HepG2 (cell line): ENCODE measurements around the gene LRRC25. TPM values are rescaled to one million over a fixed set of nuclear protein-coding genes. Genes with fewer than 3 reads are reported as not detected.

Source experiments
- ATAC-seq: fragments of 200-7000 bp; cut with Tn5 transposase; 3 replicates; pipeline ENCODE4 v1.9.1; 2020; ENCODE audit warnings: mild to moderate bottlenecking, moderate library complexity
- BruUV-seq: library from RNA; stranded (reverse); fragments of 400-500 nt; replicated peaks from 2 replicates; lab custom pipeline; 2021; lab: Mats Ljungman, UMichigan
- CTCF ChIA-PET: fragments of 300-600 bp; formaldehyde crosslinking; extraction: SDS; loops from one replicate; lab custom pipeline; 2021; ENCODE audit warnings: low total read pairs, inconsistent platforms, low intra/inter-chr PET ratio; lab: Yijun Ruan, JAX
- POLR2A ChIA-PET: fragments of 350-600 bp; sonication (Branson Sonifier 250); formaldehyde crosslinking; loops from one replicate; lab custom pipeline; 2020; ENCODE audit warnings: antibody characterized with exemption, inconsistent platforms; lab: Yijun Ruan, JAX
- DNase-seq: peaks from one replicate; pipeline ENCODE4 v3.0.0-alpha.2; 2015; ENCODE audit warnings: low spot score
- FAIRE-seq: peaks from 3 replicates; lab custom pipeline; 2011; peaks lifted over from hg19 to GRCh38; lab: Jason Lieb, UNC
- H2AFZ ChIP-seq: one replicate; pipeline ENCODE4 v1.6.1; 2011; ENCODE audit warnings: low read length, inconsistent platforms
- H3K27ac ChIP-seq: fragments of 300-600 bp; 3 replicates; pipeline ENCODE4 v1.8.0; 2011; ENCODE audit warnings: mixed run types, mild to moderate bottlenecking, mixed read lengths, low read length, inconsistent platforms; ENCODE audit not compliant: insufficient read depth; ENCODE audit errors: extremely low read length
- H3K27me3 ChIP-seq, 2 experiments: fragments of 200-600 bp in 1 of 2; 2 replicates in 1 of 2; 3 replicates in 1 of 2; pipeline versions ENCODE4 v1.6.0 to v1.8.0; 2011; ENCODE audit warnings: low read length in 2 of 2, mild to moderate bottlenecking in 2 of 2, moderate library complexity in 2 of 2, inconsistent platforms in 1 of 2; ENCODE audit not compliant: insufficient read depth in 2 of 2, control insufficient read depth in 1 of 2
- H3K36me3 ChIP-seq, 2 experiments: fragments of 200-600 bp in 1 of 2; replicated peaks in 1 of 2; 2 replicates in 1 of 2; 3 replicates in 1 of 2; pipeline versions ENCODE4 v1.5.1 to v1.8.0; 2011; ENCODE audit warnings: low read length in 2 of 2, inconsistent platforms in 1 of 2; ENCODE audit not compliant: insufficient read depth in 2 of 2, control insufficient read depth in 1 of 2
- H3K4me1 ChIP-seq: 2 replicates; pipeline ENCODE4 v1.5.1; 2012; ENCODE audit warnings: low read length, inconsistent platforms; ENCODE audit not compliant: insufficient read depth
- H3K4me2 ChIP-seq: 2 replicates; pipeline ENCODE4 v1.6.0; 2011; ENCODE audit warnings: low read depth, low read length, inconsistent platforms
- H3K4me3 ChIP-seq, 3 experiments: fragments of 200-600 bp in 1 of 3; sonication (generic), shearing (Covaris generic) in 1 of 3; replicated peaks in 1 of 3; 2 replicates each; pipeline ENCODE4 v1.5.1; 2011 to 2016; ENCODE audit warnings: low read length in 3 of 3, inconsistent platforms in 2 of 3, low read depth in 2 of 3, mild to moderate bottlenecking in 2 of 3, control low read depth in 1 of 3, mixed read lengths in 1 of 3; ENCODE audit not compliant: insufficient read depth in 1 of 3
- H3K79me2 ChIP-seq: one replicate; pipeline ENCODE4 v1.6.1; 2011; ENCODE audit warnings: low read length, inconsistent platforms; ENCODE audit not compliant: insufficient read depth
- H3K9ac ChIP-seq: 2 replicates; pipeline ENCODE4 v1.6.0; 2011; ENCODE audit warnings: mild to moderate bottlenecking, low read depth, low read length, inconsistent platforms; ENCODE audit not compliant: insufficient read depth
- H3K9me3 ChIP-seq: 2 replicates; pipeline ENCODE4 v1.5.1; 2012; ENCODE audit warnings: mild to moderate bottlenecking, low read length
- H4K20me1 ChIP-seq: 2 replicates; pipeline ENCODE4 v1.6.0; 2011; ENCODE audit warnings: inconsistent platforms, mild to moderate bottlenecking, low read length, moderate library complexity; ENCODE audit not compliant: insufficient read depth
- NAIF1 ChIP-seq: sonication (generic); formaldehyde crosslinking; IDR thresholded peaks from 2 replicates; pipeline ENCODE4 v1.5.0; 2020; ENCODE audit warnings: mild to moderate bottlenecking, missing genetic modification reagents, borderline replicate concordance
- TSC22D2 ChIP-seq: sonication (generic); formaldehyde crosslinking; IDR thresholded peaks from 2 replicates; pipeline ENCODE4 v1.5.1; 2020; ENCODE audit warnings: missing genetic modification reagents, mild to moderate bottlenecking, borderline replicate concordance
- ZNF282 ChIP-seq: fragments of 450-650 bp; IDR thresholded peaks from 2 replicates; pipeline ENCODE4 v1.6.1; 2018; ENCODE audit not compliant: partially characterized antibody
- ZNF432 ChIP-seq: sonication (generic); formaldehyde crosslinking; IDR thresholded peaks from 2 replicates; pipeline ENCODE4 v1.5.0; 2020; ENCODE audit warnings: missing genetic modification reagents, mild to moderate bottlenecking, borderline replicate concordance
- ZNF660 ChIP-seq: sonication (generic); formaldehyde crosslinking; IDR thresholded peaks from 2 replicates; pipeline ENCODE4 v1.5.1; 2020; ENCODE audit warnings: mild to moderate bottlenecking, low read depth, missing genetic modification reagents, borderline replicate concordance
- ZNF713 ChIP-seq: sonication (generic); formaldehyde crosslinking; IDR thresholded peaks from 2 replicates; pipeline ENCODE4 v1.4.0; 2020; ENCODE audit warnings: mild to moderate bottlenecking, missing genetic modification reagents
- ZNF766 ChIP-seq: sonication (generic); formaldehyde crosslinking; IDR thresholded peaks from 2 replicates; pipeline ENCODE4 v1.5.0; 2020; ENCODE audit warnings: missing genetic modification reagents, borderline replicate concordance
- WGBS: methylation state at CpG from one replicate; pipeline ENCODE4 v1.1.6; 2017; ENCODE audit warnings: low lambda C conversion rate; 5-methylcytosine and 5-hydroxymethylcytosine counted together
- in situ Hi-C: cut with HindIII; loops from 2 replicates; pipeline ENCODE4 v1.10.0; 2017; ENCODE audit warnings: low pct_unique_long_range_greater_than_20kb; ENCODE audit not compliant: extremely low pct_ligation_motif_present
- intact Hi-C: fragments of 100-400 bp; cut with micrococcal nuclease; formaldehyde crosslinking; loops from one replicate; pipeline ENCODE4 v1.10.0; 2022; ENCODE audit not compliant: unreplicated experiment
- polyA plus RNA-seq, 8 experiments: library from polyadenylated mRNA; depleted of rRNA in 3 of 8; stranded (reverse) in 7 of 8; unstranded in 1 of 8; fragments of >200 nt; fragmentation: Illumina TruSeq in 4 of 8; extraction: Trizol in 4 of 8; gene quantifications; 2 replicates each; pipeline versions ENCODE4 v1.2.1 to v1.2.3, GENCODE V29; 2011 to 2016; ENCODE audit warnings: low read depth in 4 of 8, missing spikeins in 1 of 8, mixed read lengths in 1 of 8; ENCODE audit not compliant: insufficient read depth in 1 of 8
- total RNA-seq, 5 experiments: library from RNA; depleted of rRNA; stranded (reverse); fragments of >200 nt; fragmentation: Illumina TruSeq; extraction: Trizol; gene quantifications; 2 replicates each; pipeline ENCODE4 v1.2.3, GENCODE V29; 2016; ENCODE audit warnings: low read depth in 1 of 5
- TF ChIP-seq, protein P1 (sequence below): sonication (generic); formaldehyde crosslinking; IDR thresholded peaks from 2 replicates; pipeline ENCODE4 v1.8.1; 2022; ENCODE audit warnings: low read depth, mild to moderate bottlenecking, missing genetic modification reagents
- TF ChIP-seq, protein P2 (sequence below): sonication (generic); formaldehyde crosslinking; IDR thresholded peaks from 2 replicates; pipeline ENCODE4 v1.5.1; 2020; ENCODE audit warnings: mild to moderate bottlenecking, missing genetic modification reagents
- TF ChIP-seq, protein P3 (sequence below): sonication (generic); formaldehyde crosslinking; IDR thresholded peaks from 2 replicates; pipeline ENCODE4 v1.5.1; 2020; ENCODE audit warnings: missing genetic modification reagents, mild to moderate bottlenecking, borderline replicate concordance
- TF ChIP-seq, protein P4 (sequence below): sonication (generic); formaldehyde crosslinking; IDR thresholded peaks from 2 replicates; pipeline ENCODE4 v1.8.0; 2022; ENCODE audit warnings: mild to moderate bottlenecking, missing genetic modification reagents, borderline replicate concordance

The LRRC25 gene
- total and polyA plus RNA-seq, 2 of the 13 experiments (the other 11 are each of a cell fraction or from before 2014, with no cell fraction given), result 0.13 to 0.53 TPM

DNA sequence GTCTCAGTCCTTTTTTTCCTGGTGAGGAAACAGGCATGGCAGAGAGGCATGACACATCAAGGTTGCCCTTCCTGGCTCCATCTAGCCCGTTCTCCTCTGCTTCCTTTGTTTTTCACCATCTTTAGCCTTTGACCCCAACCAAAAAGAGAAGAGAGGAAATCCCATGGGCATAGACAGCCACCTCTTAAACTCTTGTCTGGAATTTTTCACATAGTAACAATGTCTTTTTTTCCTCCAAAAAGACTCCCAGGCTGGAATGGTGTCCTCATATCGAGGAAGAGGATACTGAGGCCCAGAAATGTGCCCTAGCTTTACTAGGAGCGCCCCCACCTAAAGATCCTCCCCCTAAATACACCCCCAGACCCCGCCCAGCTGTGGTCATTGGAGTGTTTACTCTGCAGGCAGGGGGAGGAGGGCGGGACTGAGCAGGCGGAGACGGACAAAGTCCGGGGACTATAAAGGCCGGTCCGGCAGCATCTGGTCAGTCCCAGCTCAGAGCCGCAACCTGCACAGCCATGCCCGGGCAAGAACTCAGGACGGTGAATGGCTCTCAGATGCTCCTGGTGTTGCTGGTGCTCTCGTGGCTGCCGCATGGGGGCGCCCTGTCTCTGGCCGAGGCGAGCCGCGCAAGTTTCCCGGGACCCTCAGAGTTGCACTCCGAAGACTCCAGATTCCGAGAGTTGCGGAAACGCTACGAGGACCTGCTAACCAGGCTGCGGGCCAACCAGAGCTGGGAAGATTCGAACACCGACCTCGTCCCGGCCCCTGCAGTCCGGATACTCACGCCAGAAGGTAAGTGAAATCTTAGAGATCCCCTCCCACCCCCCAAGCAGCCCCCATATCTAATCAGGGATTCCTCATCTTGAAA is 11.5 kb downstream of the LRRC25 start, which contains the start of gene GDF15:
GDF15 (plus strand) TSS at position 484 of the 868 bp plus-strand sequence; CDS start at position 516, 32 bp downstream.
- H3K4me3 ChIP-seq, result peak within 1 kb of the TSS; percentile 86 to 95 (median 91)
- peak within 1 kb of the TSS; percentile 97 for H3K4me2 ChIP-seq
- peak within 1 kb of the TSS; percentile 84 for H3K9ac ChIP-seq
- H3K36me3 ChIP-seq, result peaks cover 4 to 24% of the 10 kb centered on the region in 2 experiments; a peak in 4 of 5 replicates
- CTCF ChIA-PET, result interaction anchor here (0.9 to 4.4 kb wide), 6 partner anchors 12 to 107 kb away, joined by 3 to 20 read pairs (median 4); no protein-coding TSS in a partner anchor
- intact Hi-C loops, result loop anchor here (2.0 to 5.0 kb wide), 2 partner anchors 25 to 39 kb away; no protein-coding TSS in a partner anchor
- H3K9me3 ChIP-seq, result no peaks in the 10 kb centered on the region
- H4K20me1 ChIP-seq, result peaks cover 42% of the 10 kb centered on the region
- DNase-seq, result peak; percentile 95
- 2% methylated on average over 25 of the region's 33 CpGs for whole genome bisulfite sequencing
- POLR2A ChIA-PET, result interaction anchor here (0.6 to 14.3 kb wide), 30 partner anchors 8 to 1892 kb away, joined by 3 to 514 read pairs (median 7); partner anchors contain the start of genes IQCN, JUND, LSM4 and PGPEP1
- peaks cover 46% of the 10 kb centered on the region for H3K4me1 ChIP-seq
- H3K27me3 ChIP-seq, result no peaks in the 10 kb centered on the region; a peak in 1 of 5 replicates
- peak; percentile 81 for ATAC-seq
- peak; percentile 60 for FAIRE-seq
- H3K79me2 ChIP-seq, result peaks cover 57% of the 10 kb centered on the region
- BruUV-seq, result no TSS peak
- H3K27ac ChIP-seq, result peak within 1 kb of the TSS; percentile 80
- H2AFZ ChIP-seq, result no peak within 1 kb of the TSS
- in situ Hi-C loops, result no loop called here
- TF ChIP-seq, protein P1, sequence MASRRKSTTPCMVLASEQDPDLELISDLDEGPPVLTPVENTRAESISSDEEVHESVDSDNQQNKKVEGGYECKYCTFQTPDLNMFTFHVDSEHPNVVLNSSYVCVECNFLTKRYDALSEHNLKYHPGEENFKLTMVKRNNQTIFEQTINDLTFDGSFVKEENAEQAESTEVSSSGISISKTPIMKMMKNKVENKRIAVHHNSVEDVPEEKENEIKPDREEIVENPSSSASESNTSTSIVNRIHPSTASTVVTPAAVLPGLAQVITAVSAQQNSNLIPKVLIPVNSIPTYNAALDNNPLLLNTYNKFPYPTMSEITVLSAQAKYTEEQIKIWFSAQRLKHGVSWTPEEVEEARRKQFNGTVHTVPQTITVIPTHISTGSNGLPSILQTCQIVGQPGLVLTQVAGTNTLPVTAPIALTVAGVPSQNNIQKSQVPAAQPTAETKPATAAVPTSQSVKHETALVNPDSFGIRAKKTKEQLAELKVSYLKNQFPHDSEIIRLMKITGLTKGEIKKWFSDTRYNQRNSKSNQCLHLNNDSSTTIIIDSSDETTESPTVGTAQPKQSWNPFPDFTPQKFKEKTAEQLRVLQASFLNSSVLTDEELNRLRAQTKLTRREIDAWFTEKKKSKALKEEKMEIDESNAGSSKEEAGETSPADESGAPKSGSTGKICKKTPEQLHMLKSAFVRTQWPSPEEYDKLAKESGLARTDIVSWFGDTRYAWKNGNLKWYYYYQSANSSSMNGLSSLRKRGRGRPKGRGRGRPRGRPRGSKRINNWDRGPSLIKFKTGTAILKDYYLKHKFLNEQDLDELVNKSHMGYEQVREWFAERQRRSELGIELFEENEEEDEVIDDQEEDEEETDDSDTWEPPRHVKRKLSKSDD (CRISPR knock-in tag), result peak; percentile 86
- TF ChIP-seq, protein P2, sequence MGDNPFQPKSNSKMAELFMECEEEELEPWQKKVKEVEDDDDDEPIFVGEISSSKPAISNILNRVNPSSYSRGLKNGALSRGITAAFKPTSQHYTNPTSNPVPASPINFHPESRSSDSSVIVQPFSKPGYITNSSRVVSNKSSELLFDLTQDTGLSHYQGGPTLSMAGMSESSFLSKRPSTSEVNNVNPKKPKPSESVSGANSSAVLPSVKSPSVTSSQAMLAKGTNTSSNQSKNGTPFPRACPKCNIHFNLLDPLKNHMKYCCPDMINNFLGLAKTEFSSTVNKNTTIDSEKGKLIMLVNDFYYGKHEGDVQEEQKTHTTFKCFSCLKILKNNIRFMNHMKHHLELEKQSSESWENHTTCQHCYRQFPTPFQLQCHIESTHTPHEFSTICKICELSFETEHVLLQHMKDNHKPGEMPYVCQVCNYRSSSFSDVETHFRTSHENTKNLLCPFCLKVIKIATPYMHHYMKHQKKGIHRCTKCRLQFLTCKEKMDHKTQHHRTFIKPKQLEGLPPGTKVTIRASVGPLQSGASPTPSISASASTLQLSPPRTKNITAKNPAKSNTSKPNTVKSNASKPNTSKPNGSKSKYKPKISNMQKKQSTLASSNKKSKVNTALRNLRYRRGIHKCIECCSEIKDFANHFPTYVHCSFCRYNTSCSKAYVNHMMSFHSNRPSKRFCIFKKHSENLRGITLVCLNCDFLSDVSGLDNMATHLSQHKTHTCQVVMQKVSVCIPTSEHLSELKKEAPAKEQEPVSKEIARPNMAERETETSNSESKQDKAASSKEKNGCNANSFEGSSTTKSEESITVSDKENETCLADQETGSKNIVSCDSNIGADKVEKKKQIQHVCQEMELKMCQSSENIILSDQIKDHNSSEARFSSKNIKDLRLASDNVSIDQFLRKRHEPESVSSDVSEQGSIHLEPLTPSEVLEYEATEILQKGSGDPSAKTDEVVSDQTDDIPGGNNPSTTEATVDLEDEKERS (CRISPR knock-in tag), result 0 out of 2 replicates have a peak, but pooled peaks have one; percentile 37
- no peak for TF ChIP-seq ZNF282
- TF ChIP-seq TSC22D2 (CRISPR knock-in tag), result peak; percentile 64; the same call in 1 of the 2 replicates
- TF ChIP-seq, protein P3, sequence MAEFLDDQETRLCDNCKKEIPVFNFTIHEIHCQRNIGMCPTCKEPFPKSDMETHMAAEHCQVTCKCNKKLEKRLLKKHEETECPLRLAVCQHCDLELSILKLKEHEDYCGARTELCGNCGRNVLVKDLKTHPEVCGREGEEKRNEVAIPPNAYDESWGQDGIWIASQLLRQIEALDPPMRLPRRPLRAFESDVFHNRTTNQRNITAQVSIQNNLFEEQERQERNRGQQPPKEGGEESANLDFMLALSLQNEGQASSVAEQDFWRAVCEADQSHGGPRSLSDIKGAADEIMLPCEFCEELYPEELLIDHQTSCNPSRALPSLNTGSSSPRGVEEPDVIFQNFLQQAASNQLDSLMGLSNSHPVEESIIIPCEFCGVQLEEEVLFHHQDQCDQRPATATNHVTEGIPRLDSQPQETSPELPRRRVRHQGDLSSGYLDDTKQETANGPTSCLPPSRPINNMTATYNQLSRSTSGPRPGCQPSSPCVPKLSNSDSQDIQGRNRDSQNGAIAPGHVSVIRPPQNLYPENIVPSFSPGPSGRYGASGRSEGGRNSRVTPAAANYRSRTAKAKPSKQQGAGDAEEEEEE, result no peak
- TF ChIP-seq ZNF660 (CRISPR knock-in tag), result no peak
- TF ChIP-seq, protein P4, sequence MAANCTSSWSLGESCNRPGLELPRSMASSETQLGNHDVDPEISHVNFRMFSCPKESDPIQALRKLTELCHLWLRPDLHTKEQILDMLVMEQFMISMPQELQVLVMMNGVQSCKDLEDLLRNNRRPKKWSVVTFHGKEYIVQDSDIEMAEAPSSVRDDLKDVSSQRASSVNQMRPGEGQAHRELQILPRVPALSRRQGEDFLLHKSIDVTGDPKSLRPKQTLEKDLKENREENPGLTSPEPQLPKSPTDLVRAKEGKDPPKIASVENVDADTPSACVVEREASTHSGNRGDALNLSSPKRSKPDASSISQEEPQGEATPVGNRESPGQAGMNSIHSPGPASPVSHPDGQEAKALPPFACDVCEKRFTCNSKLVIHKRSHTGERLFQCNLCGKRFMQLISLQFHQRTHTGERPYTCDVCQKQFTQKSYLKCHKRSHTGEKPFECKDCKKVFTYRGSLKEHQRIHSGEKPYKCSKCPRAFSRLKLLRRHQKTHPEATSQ (CRISPR knock-in tag), result peak; percentile 72; the same call in 1 of the 2 replicates
- peak; percentile 58; the same call in 1 of the 2 replicates for TF ChIP-seq NAIF1 (CRISPR knock-in tag)
- no peak; the same call in none of the 2 replicates for TF ChIP-seq ZNF713 (CRISPR knock-in tag)
- TF ChIP-seq ZNF766 (CRISPR knock-in tag), result peak; percentile 96
- TF ChIP-seq ZNF432 (CRISPR knock-in tag), result peak; percentile 65; the same call in 1 of the 2 replicates
